HCT116 (cell line): ENCODE data around the gene ADAMTS19. TPM values are rescaled to one million over a fixed set of nuclear protein-coding genes. Genes with fewer than 3 reads are reported as not detected.

Experiments used
- ATAC-seq: fragments of 200-7000 bp; cut with Tn5 transposase; 2 replicates; pipeline ENCODE4 v1.9.1; 2020; ENCODE audit warnings: mild to moderate bottlenecking, moderate library complexity
- BruUV-seq: library from RNA; stranded (reverse); fragments of 400-500 nt; replicated peaks from 2 replicates; lab custom pipeline; 2021; lab: Mats Ljungman, UMichigan
- CTCF ChIA-PET: fragments of 300-600 bp; sonication (Branson Sonifier 250); formaldehyde crosslinking; loops from one replicate; lab custom pipeline; 2021; ENCODE audit warnings: antibody characterized with exemption; lab: Charles Lee
- POLR2A ChIA-PET: fragments of 300-600, 350-600 bp; sonication (Branson Sonifier 250); formaldehyde crosslinking; loops from one replicate; lab custom pipeline; 2021; ENCODE audit warnings: antibody characterized with exemption; lab: Charles Lee
- RAD21 ChIA-PET, 2 experiments: fragments of 300-600 bp; sonication (Branson Sonifier 250); formaldehyde crosslinking; loops; one replicate each; lab custom pipeline; 2023; ENCODE audit warnings: low total read pairs in 2 of 2; ENCODE audit not compliant: uncharacterized antibody in 2 of 2, unreplicated experiment in 2 of 2, low non-redundant PET in 1 of 2; lab: Charles Lee
- DNase-seq: peaks from one replicate; pipeline ENCODE4 v3.0.0-alpha.2; 2010; ENCODE audit warnings: low read depth, low spot score
- H2AFZ ChIP-seq: fragments of 200-600 bp; shearing (Covaris generic), sonication (generic); 2 replicates; pipeline ENCODE4 v1.6.1; 2017; ENCODE audit warnings: low read depth, mixed run types, mixed read lengths, antibody characterized with exemption, low read length; ENCODE audit not compliant: poor library complexity, severe bottlenecking
- H3K27ac ChIP-seq: 2 replicates; pipeline ENCODE4 v1.5.1; 2012; ENCODE audit warnings: low read depth, low read length
- H3K27me3 ChIP-seq: fragments of 200-600 bp; sonication (generic); 2 replicates; pipeline ENCODE4 v1.6.1; 2016; ENCODE audit warnings: mixed run types, low read length, mixed read lengths; ENCODE audit not compliant: insufficient read depth
- H3K36me3 ChIP-seq, 2 experiments: fragments of 200-500 bp in 1 of 2; fragments of 200-600 bp in 1 of 2; sonication (Bioruptor generic) in 1 of 2; sonication (generic) in 1 of 2; 2 replicates each; pipeline versions ENCODE4 v1.5.1 to v1.6.1; 2014 to 2016; ENCODE audit warnings: low read length in 2 of 2, inconsistent platforms in 1 of 2, mixed read lengths in 1 of 2, mixed run types in 1 of 2; ENCODE audit not compliant: insufficient read depth in 2 of 2, control insufficient read depth in 1 of 2
- H3K4me1 ChIP-seq, 2 experiments: fragments of 200-600 bp in 1 of 2; sonication (generic) in 1 of 2; 2 replicates each; pipeline versions ENCODE4 v1.5.1 to v1.6.1; 2012 to 2017; ENCODE audit warnings: low read length in 2 of 2, inconsistent platforms in 1 of 2, mild to moderate bottlenecking in 1 of 2, mixed read lengths in 1 of 2, mixed run types in 1 of 2, moderate library complexity in 1 of 2; ENCODE audit not compliant: insufficient read depth in 2 of 2, control insufficient read depth in 1 of 2
- H3K4me2 ChIP-seq: fragments of 200-600 bp; sonication (generic); 2 replicates; pipeline ENCODE4 v1.6.1; 2017; ENCODE audit warnings: mixed run types, low read length, mixed read lengths
- H3K4me3 ChIP-seq, 2 experiments: fragments of 200-600 bp in 1 of 2; sonication (generic) in 1 of 2; replicated peaks in 1 of 2; 2 replicates each; pipeline ENCODE4 v1.5.1; 2011 to 2016; ENCODE audit warnings: low read length in 2 of 2, control low read depth in 1 of 2, low read depth in 1 of 2, mild to moderate bottlenecking in 1 of 2, mixed read lengths in 1 of 2, mixed run types in 1 of 2
- H3K79me2 ChIP-seq: fragments of 200-600 bp; sonication (generic); 2 replicates; pipeline ENCODE4 v1.6.1; 2017; ENCODE audit warnings: mild to moderate bottlenecking, mixed run types, low read length, moderate library complexity, mixed read lengths; ENCODE audit not compliant: insufficient read depth
- H3K9ac ChIP-seq: fragments of 200-600 bp; sonication (generic); 2 replicates; pipeline ENCODE4 v1.6.1; 2016; ENCODE audit warnings: low read length, mixed read lengths
- H3K9me2 ChIP-seq: fragments of 200-600 bp; sonication (generic), shearing (Covaris generic); 2 replicates; pipeline ENCODE4 v1.6.1; 2017; ENCODE audit warnings: mixed run types, mild to moderate bottlenecking, moderate library complexity; ENCODE audit not compliant: insufficient read depth
- H3K9me3 ChIP-seq, 2 experiments: fragments of 200-500 bp in 1 of 2; fragments of 200-600 bp in 1 of 2; sonication (Bioruptor generic) in 1 of 2; sonication (generic) in 1 of 2; 2 replicates each; pipeline ENCODE4 v1.6.1; 2014 to 2017; ENCODE audit warnings: low read length in 2 of 2, mixed read lengths in 2 of 2, inconsistent platforms in 1 of 2, low read depth in 1 of 2, mild to moderate bottlenecking in 1 of 2, mixed run types in 1 of 2, moderate library complexity in 1 of 2; ENCODE audit not compliant: control insufficient read depth in 1 of 2, insufficient read depth in 1 of 2
- H4K20me1 ChIP-seq: fragments of 200-600 bp; sonication (generic), shearing (Covaris generic); 2 replicates; pipeline ENCODE4 v1.6.1; 2017; ENCODE audit warnings: mixed run types, mild to moderate bottlenecking, moderate library complexity; ENCODE audit not compliant: insufficient read depth
- CBX3 ChIP-seq: IDR thresholded peaks from 2 replicates; pipeline ENCODE4 v1.6.1; 2012; ENCODE audit warnings: low read depth
- ELF1 ChIP-seq: IDR thresholded peaks from 2 replicates; pipeline ENCODE4 v1.6.1; 2012; ENCODE audit warnings: low read depth, borderline replicate concordance
- EZH2 ChIP-seq: fragments of 200-600 bp; sonication (generic); IDR thresholded peaks from 2 replicates; pipeline ENCODE4 v1.6.1; 2017; ENCODE audit warnings: antibody characterized with exemption, mixed run types
- EZH2phosphoT487 ChIP-seq: fragments of 200-600 bp; IDR thresholded peaks from 2 replicates; pipeline ENCODE4 v1.6.1; 2018; ENCODE audit warnings: antibody characterized with exemption, borderline replicate concordance
- FOSL1 ChIP-seq: IDR thresholded peaks from 2 replicates; pipeline ENCODE4 v1.6.1; 2012; ENCODE audit warnings: low read depth
- MAX ChIP-seq: IDR thresholded peaks from 2 replicates; pipeline ENCODE4 v1.6.1; 2012
- POLR2A ChIP-seq: IDR thresholded peaks from 2 replicates; pipeline ENCODE4 v1.7.0; 2011; ENCODE audit warnings: borderline replicate concordance; ENCODE audit not compliant: insufficient read depth, insufficient read length; ENCODE audit errors: extremely low read depth
- POLR2AphosphoS5 ChIP-seq: IDR thresholded peaks from 2 replicates; pipeline ENCODE4 v1.6.1; 2011; ENCODE audit warnings: mild to moderate bottlenecking, low read depth, low read length, moderate library complexity
- RAD21 ChIP-seq: IDR thresholded peaks from 2 replicates; pipeline ENCODE4 v1.6.1; 2012; ENCODE audit warnings: low read depth, mild to moderate bottlenecking
- SIN3A ChIP-seq: IDR thresholded peaks from 2 replicates; pipeline ENCODE4 v1.6.1; 2012; ENCODE audit warnings: low read depth
- SP1 ChIP-seq: IDR thresholded peaks from 2 replicates; pipeline ENCODE4 v1.6.1; 2012; ENCODE audit warnings: low read depth
- SRF ChIP-seq: IDR thresholded peaks from 2 replicates; pipeline ENCODE4 v1.6.1; 2012; ENCODE audit warnings: low read depth
- TCF7L2 ChIP-seq: IDR thresholded peaks from 2 replicates; pipeline ENCODE4 v1.7.0; 2011; ENCODE audit warnings: borderline replicate concordance, inconsistent platforms; ENCODE audit not compliant: insufficient read depth, insufficient read length; ENCODE audit errors: extremely low read depth
- ZBTB33 ChIP-seq: IDR thresholded peaks from 2 replicates; pipeline ENCODE4 v1.6.1; 2011; ENCODE audit warnings: mild to moderate bottlenecking, low read length, moderate library complexity; ENCODE audit not compliant: insufficient replicate concordance; ENCODE audit errors: extremely low read depth
- ZNF274 ChIP-seq: fragments of 200-500 bp; sonication (Bioruptor generic); IDR thresholded peaks from 2 replicates; pipeline ENCODE4 v1.6.1; 2014; ENCODE audit warnings: mild to moderate bottlenecking, low read depth, low read length, inconsistent platforms
- intact Hi-C: fragments of 100-400 bp; cut with micrococcal nuclease; formaldehyde crosslinking; loops from 2 replicates; pipeline ENCODE4 v1.10.0; 2022
- total RNA-seq: library from RNA; stranded (reverse); gene quantifications from one replicate; pipeline ENCODE4 v1.2.1, GENCODE V29; 2021; ENCODE audit not compliant: unreplicated experiment

The ADAMTS19 gene
- total RNA-seq, 1 experiment from 2014 or later = not detected

GRCh38 chr5:129687941-129688340, 227.8 kb downstream of the ADAMTS19 start:
- Histone ChIP-seq H3K27me3 (no peaks in the 10 kb centered on the region), H4K20me1 (no peaks in the 10 kb centered on the region), H3K9me3 (no peaks in the 10 kb centered on the region), H3K9me2 (no peaks in the 10 kb centered on the region), H3K4me2 (no peak overlapping the region), H3K79me2 (no peaks in the 10 kb centered on the region), H3K27ac (no peak overlapping the region), H2AFZ (no peak overlapping the region), H3K9ac (no peak overlapping the region), H3K36me3 (no peaks in the 10 kb centered on the region), H3K4me1 (no peaks in the 10 kb centered on the region), H3K4me3 (no peak overlapping the region)
- ATAC-seq = no peak
- POLR2A ChIA-PET = no interaction called here
- no peak for TF ChIP-seq SP1
- TF ChIP-seq SIN3A = no peak
- TF ChIP-seq EZH2phosphoT487 = no peak
- no peak for TF ChIP-seq EZH2
- TF ChIP-seq TCF7L2 = no peak
- no peak for TF ChIP-seq POLR2A
- no peak for TF ChIP-seq RAD21
- no peak for TF ChIP-seq CBX3
- TF ChIP-seq POLR2AphosphoS5 = no peak
- no peak for TF ChIP-seq ELF1
- TF ChIP-seq FOSL1 = no peak
- no peak for TF ChIP-seq ZNF274
- no peak for TF ChIP-seq MAX
- RAD21 ChIA-PET = no interaction called here
- BruUV-seq = no TSS peak
- CTCF ChIA-PET = no interaction called here
- intact Hi-C loops = no loop called here
- DNase-seq = no peak

GRCh38 chr5:129689045-129689444, 228.9 kb downstream of the ADAMTS19 start:
- no TSS peak for BruUV-seq
- H3K27me3 ChIP-seq = no peaks in the 10 kb centered on the region

More at GRCh38 chr5:129689045-129689444, 228.9 kb downstream of the ADAMTS19 start:
- RAD21 ChIA-PET = no interaction called here
- DNase-seq (no peak), ATAC-seq (no peak)
- TF ChIP-seq TCF7L2 (no peak), EZH2 (no peak), SRF (no peak), POLR2AphosphoS5 (no peak), SP1 (no peak), ZBTB33 (no peak)
- no peaks in the 10 kb centered on the region for H3K36me3 ChIP-seq
- H3K79me2 ChIP-seq = no peaks in the 10 kb centered on the region
- POLR2A ChIA-PET = no interaction called here
- H3K9me3 ChIP-seq = no peaks in the 10 kb centered on the region
- H4K20me1 ChIP-seq = no peaks in the 10 kb centered on the region
- CTCF ChIA-PET = no interaction called here
- no peak overlapping the region for H3K4me3 ChIP-seq
- H2AFZ ChIP-seq = no peak overlapping the region
- intact Hi-C loops = no loop called here
- H3K9ac ChIP-seq = no peak overlapping the region
- H3K4me1 ChIP-seq = no peaks in the 10 kb centered on the region
- H3K4me2 ChIP-seq = no peak overlapping the region
- no peaks in the 10 kb centered on the region for H3K9me2 ChIP-seq
- H3K27ac ChIP-seq = no peak overlapping the region
